GM18517 (cell line): ENCODE results near the gene LENG9.
A peak's percentile ranks its signal among the peaks of the same experiment; 100 is the strongest.
"Not testable (repeated sequence)": the region's sequence is repeated elsewhere in the genome, so short reads cannot be mapped to it uniquely, and the experiment has no call there.

Experiments
- ATAC-seq: cut with Tn5 transposase; IDR thresholded peaks from one replicate; pipeline ENCODE4 v1.9.1; 2021; ENCODE audit warnings: mild to moderate bottlenecking, moderate library complexity; ENCODE audit not compliant: unreplicated experiment

Gene LENG9

DNA sequence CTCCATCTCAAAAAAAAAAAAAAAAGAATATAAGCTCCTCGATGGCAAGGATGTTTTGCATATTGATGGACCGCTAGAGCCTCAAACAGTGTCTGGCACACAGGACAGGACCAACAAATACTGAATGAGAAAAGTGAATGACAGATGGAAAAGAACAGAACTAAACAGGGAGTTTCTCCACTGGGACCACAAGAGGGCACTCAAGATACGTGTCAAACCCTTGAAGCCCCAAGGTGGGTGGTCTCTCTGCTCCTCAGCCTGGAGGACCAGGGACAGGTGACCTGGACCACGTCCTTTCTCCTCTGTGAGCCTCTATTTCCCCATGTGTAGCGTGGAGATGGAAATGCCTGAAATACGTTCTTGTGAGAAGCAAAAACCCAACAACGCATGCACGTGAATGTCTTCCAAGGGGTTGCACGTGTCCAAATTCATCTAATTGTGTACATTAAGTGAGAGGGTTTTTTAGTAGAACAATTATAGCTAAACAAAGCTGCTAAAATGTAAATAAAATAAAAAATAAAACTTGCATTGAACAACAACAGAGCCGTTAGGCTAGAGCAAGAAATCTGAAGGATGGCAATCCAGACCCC is 15.2 kb upstream of the LENG9 start:
- no peak for ATAC-seq

- no peak for ATAC-seq
Observed at GRCh38 chr19:54477650-54478049, 14.1 kb upstream of the LENG9 start.

DNA sequence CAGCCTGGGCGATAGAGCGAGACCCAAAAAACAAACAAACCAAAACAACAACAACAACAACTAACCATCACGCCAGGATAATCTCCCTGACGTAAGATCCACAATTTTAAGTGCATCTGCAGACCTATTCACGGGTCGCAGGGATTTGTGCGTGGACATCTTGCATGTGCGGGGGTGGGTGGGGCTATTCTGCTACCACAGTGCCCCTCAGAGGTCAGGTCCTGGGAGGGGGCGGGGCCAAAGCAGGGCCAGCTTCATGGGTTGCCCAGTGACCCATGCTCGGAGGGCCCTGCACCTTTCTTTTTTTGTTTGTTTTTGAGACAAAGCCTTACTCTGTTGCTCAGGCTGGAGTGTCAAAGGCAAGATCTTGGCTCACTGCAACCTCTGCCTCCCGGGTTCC is 12.1 kb upstream of the LENG9 start:
- ATAC-seq, result no peak

DNA sequence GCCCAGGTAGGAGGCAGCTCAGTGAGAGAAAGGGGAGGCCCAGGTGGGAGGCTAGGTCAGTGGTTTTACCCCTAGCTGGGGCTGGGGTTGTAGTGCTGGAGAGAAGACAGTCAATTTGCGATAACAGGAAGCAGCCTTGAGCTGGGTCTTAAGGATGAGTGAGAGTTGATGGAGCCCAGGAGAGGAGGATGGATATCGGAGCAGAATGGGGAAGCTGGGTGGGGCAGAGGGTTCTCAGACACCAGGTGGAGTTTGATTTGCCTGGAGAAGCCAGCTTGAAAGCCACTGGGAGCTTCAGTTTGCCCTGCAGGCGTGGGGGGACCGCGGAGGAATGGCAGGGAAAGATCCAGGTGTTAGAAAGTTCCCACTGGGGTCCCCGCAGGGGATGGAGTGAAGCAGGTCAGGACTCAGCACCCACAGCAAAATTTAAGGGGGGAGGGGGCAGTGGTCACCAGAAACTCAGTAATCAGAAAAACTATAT is 10.4 kb upstream of the LENG9 start:
- no peak for ATAC-seq

DNA sequence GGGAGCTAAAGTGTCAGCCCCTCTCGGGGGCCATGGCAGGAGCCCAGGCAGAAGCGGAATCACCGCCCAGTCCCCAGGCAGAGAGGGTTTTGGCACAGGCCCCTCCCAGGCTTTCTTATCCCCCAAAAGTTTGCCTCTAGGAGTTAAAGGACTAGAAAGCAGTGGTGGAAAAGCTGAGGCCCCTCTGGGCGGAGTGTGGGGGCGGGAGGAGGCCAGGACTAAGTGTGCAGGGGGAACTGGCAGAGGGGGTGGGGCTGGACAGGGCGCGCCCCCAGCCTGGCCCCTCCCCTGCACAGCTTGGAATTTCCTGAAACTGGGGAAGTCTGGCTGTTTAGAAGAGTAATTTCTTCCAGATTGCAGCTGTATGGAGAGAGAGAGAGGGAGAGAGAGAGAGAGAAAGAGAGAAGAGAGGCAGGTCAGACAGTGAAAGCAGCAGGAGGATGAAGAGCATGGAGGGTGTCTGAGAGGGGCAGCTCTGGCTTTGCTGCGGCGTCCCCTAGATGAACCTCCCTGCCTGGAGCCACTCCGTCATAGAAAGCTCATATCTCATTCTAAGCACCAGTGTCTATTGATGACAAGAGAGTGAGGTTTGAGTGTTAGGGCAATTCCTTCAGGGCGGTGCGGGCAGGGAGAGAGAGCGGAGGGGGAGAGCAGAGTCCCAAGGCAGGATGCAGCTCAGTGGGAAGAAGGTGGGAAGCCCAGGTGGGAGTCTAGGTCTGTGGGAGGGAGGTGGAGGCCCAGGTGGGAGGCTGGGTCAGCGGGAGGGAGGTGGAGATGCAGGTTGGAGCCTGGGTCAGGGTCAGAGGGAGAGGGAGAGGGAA is 9.7 kb upstream of the LENG9 start, which contains the start of gene CDC42EP5:
Gene CDC42EP5 (minus strand): TSS at position 226 of the 821 bp plus-strand sequence. CDS start 7,749 bp downstream, outside the sequence.
- no peak for ATAC-seq

DNA sequence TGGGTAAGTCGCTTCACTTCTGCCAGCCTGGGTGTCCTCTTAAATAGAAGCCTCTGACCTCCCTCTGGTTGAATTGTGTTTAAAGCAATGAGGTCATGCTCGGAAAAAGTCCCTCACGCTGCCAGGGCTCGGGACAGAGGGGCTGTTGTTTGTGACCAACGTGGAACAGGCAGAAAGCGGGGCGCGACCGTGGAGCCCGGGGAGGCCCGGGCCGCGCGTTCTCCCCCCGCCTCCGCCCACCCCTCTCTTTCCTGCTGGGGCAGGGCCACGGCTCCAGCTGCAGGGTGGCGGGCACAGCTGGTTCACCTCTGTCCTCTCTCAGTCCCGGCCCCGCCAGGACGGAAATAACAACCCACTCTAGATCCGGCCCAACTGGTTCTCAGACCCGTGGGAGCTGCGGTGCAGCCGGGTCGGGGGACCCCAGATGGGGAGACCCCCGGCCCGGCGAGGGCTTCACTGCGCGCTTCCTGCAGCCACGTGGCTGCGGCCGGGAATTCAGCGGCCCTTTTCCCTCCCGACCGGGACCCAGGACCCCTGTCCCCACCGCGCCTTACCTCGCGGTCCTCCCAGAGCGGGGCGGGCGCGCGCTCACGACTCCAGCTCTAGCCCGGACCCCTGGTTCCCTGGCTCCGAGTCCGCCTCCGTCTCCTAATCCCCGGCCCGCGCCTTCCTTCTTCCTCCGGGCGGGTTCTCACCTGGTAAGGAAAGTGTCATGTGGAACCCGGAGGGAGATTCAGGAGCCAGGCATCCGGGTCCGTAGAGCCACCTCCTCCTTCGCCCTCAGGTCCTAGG is 7.6 kb upstream of the LENG9 start:
- ATAC-seq, result no peak

DNA sequence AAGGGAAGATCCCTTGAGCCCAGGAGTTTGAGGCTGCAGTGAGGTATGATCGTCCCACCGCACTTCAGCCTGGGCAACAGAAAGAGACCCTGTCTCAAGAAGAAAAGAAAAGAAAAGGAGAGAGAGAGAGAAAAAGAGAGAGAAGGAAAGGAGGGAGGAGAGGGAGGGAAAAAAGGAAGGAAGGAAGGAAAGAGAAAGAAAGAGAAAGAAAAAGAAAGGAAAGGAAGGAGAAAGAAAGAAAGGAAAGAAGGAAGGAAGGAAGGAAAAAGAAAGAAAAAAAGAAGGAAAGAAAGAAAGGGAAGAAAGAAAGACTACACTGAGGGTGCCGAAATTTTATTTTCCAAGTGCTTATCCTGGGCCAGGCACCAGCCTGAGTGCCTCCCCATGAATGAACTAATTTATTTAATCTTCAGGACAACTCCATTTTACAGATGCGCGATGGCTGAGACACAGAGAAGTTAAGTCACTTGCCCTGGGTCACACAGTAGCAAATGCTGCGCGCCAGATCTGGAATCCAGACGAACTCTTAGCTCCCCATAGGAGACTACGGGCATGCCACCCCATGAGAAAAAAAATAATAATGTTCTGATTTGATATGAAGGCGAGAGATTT is 6.8 kb upstream of the LENG9 start:
- no peak for ATAC-seq

GRCh38 chr19:54469496-54469934 is 5.9 kb upstream of the LENG9 start:
- ATAC-seq, result no peak

GRCh38 chr19:54466110-54466480 is 2.5 kb upstream of the LENG9 start:
- ATAC-seq, result not testable (repeated sequence)

DNA sequence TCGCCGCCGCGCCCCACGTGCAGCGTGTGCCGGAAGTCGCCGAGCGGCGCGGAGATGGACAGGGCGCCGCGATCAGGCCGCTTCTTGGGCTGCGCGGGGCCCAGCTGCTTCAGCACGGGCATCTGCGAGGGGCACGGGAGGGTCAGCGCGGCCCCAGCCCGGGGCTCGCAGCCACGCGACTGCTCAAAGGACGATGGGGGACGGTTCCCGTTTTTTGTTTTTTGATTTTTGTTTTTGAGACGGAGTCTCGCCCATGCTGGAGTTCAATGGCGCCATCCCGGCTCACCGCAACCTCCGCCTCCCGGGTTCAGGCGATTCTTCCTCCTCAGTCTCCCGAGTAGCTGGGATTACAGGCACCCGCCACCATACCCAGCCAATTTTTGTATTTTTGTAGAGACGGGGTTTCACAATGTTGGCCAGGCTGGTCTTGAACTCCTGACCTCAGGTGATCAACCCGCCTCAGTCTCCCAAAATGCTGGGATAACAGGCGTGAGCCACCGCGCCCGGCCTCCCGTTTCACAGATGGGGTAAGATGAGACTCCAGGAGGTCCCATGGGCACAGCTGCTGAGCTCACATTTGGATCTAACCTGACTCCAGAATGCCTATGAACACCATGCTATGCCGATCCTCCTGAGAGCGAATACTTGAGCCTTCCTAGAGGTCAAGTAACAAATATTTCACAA is 2.0 kb upstream of the LENG9 start:
- no peak for ATAC-seq

GRCh38 chr19:54464630-54465425 is 1.2 kb upstream of the LENG9 start:
- peak; percentile 34 for ATAC-seq

DNA sequence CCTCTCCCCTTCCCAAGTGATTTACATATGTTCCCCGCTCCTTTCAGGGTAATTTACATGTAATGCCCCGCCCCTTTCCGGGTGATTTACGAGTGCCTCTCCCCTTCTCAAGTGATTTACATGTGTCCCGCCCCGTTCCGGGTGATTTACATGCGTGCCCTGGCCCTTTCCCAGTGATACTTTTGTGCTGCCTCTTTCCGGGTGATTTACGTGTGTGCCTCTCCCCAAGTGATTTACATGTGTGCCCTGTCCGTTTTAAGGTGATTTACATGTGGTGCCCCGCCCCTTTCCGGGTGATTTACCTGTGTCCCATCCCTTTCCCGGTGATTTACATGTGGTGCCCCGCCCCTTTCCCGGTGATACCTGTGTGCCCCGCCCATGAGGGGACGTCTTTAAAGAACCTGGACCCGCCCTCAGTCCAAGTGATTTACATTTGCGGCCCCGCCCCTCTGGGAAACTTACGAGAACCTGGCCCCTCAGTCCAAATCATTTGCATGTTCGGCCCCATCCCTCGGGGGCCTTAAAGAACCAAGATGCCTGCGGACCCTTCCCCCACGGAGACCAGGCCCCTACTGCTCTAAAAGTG is 559 bp upstream of the LENG9 start:
- ATAC-seq, result peak; percentile 49

GRCh38 chr19:54462655-54463530 is 685 bp downstream of the LENG9 start:
- ATAC-seq, result peak; percentile 9

DNA sequence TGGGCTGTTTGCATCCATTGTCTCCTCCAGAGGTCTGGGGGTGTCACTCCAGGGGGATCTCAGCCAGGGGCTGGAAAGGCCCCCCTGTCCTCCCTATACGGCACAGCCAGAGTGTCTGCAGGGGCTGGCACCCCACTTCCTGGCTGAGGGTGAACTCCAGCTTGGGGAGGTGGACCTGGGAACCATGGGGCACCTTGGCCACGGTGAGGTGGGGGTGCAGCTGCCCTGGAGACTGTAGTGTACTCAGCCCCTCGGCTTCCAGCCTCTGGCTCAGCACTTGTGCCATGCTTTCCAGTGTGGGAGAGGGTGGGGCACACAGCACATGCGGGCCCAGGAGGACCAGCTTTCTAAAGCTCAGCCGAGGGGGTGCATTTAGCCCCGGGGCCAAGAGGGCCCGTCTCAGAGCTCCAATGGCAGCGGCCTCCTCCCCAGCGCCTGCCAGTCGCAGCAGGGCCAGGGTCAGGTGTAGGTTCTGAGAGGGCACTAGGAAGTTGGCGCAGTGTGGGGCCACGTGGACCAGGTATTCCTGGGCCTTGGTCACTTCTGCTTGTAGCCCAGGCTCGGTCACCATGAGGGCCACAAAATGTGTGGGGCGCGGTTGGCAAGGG is 1.4 kb downstream of the LENG9 start:
- no peak for ATAC-seq

- ATAC-seq, result no peak
Observed at GRCh38 chr19:54461613-54462012, 2.0 kb downstream of the LENG9 start.

GRCh38 chr19:54461210-54461609 is 2.4 kb downstream of the LENG9 start:
- no peak for ATAC-seq

- ATAC-seq, result no peak
Observed at GRCh38 chr19:54460230-54461005, 3.2 kb downstream of the LENG9 start.
